Measurements from ENCODE around the gene RAD50.
"Not testable (repeated sequence)": the region's sequence is repeated elsewhere in the genome, so short reads cannot be mapped to it uniquely, and the experiment has no call there.

- TF ChIP-seq CTCF, POLR2A (IDR thresholded peaks at IDR 0.05): not testable (repeated sequence)
These were observed 76.8 kb downstream of the RAD50 start for GRCh38 chr5:132633587-132633986.

Data from adrenal gland (tissue), 5 donors.